Measurements from ENCODE around the gene MBNL2.

MBNL2 gene

DNA sequence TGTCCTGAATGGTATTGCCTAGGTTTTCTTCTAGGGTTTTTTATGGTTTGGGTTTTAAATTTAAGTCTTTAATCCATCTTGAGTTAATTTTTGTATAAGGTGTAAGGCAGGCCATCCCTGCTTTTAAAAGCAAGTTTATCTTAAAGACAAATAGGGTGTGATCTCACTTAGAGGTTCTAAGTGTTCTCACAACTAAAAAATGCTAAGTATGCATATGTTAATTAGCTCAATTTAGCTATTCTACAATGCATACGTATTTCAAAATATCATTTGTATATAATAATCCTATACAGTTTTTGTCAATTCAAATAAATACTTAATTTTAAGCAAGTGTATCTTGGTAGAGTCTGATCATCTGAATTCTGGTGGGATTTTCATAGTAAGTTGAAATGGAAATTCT is 50.4 kb downstream of the MBNL2 start:
- no peak overlapping the region for H3K4me3 ChIP-seq (ENCODE audit: low read depth, low read length)
- TF ChIP-seq, protein P1, sequence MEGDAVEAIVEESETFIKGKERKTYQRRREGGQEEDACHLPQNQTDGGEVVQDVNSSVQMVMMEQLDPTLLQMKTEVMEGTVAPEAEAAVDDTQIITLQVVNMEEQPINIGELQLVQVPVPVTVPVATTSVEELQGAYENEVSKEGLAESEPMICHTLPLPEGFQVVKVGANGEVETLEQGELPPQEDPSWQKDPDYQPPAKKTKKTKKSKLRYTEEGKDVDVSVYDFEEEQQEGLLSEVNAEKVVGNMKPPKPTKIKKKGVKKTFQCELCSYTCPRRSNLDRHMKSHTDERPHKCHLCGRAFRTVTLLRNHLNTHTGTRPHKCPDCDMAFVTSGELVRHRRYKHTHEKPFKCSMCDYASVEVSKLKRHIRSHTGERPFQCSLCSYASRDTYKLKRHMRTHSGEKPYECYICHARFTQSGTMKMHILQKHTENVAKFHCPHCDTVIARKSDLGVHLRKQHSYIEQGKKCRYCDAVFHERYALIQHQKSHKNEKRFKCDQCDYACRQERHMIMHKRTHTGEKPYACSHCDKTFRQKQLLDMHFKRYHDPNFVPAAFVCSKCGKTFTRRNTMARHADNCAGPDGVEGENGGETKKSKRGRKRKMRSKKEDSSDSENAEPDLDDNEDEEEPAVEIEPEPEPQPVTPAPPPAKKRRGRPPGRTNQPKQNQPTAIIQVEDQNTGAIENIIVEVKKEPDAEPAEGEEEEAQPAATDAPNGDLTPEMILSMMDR (IDR thresholded peaks at IDR 0.05; ENCODE audit: low read depth, low read length): no peak

DNA sequence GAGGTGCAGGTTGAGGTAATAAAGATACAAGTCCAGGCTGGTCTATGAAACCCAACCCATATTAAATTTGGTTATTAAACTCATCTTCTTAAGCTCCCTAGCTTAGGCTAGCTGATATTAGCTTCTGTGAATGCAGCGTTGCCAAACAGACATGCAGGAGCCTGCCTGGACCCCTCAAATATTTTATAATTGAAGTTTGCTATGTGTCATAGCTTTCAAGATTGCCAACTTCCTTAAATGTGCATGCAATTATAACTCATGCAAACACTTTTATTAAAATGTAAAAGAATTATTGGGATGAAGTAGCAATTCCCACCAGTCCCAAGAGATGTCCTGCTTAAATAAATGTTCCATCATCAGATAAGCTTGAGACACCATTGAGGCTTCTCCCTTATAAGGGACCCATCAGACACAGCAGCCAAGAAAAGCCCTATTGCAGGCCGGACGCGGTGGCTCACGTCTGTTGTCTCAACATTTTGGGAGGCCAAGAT is 51.3 kb downstream of the MBNL2 start:
- TF ChIP-seq, protein P1 (IDR thresholded peaks at IDR 0.05; ENCODE audit: low read depth, low read length): no peak

DNA sequence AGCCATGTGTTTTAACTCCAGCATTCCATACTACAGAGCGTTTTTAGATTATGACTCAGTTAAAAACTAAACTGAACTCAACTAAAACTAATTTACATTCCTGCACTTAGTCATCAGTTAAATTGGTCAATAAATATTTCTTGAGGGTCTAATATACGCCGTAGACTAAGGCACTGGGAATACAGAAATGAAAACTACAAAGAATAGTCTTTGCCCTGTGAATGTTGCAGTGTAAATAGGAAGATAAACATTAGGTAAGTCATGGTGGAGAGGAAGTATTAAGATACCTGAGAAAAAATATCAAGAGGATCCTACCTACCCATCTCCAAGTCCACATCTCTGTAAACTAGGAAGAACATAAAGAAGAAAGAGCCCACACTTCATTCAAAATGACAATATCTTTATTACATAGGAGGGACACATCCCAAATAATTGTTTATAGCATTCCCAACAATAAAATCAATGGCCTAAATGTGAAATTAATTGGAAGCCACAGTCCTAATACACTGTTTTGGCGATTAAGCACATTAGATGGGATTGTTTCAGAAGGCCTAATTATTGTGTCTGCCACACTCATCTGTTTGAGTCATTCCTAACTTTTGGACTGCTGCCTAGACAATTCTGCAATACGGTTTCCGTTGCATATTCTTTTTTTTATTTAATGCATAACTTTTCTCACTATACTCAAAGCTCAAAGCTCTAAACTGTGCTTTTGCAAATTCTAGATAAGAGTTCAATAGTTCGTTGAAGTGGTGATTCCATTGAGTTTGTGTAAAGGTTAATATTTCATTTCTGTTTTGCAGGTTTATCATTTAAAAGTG is 52.9 kb downstream of the MBNL2 start:
- peak overlapping the region; percentile 23; the same call in 1 of the 2 replicates for H3K4me3 ChIP-seq (ENCODE audit: low read depth, low read length)
- TF ChIP-seq, protein P1 (IDR thresholded peaks at IDR 0.05; ENCODE audit: low read depth, low read length): no peak

More for the DNA sequence above, 51.3 kb downstream of the MBNL2 start:
- no peak overlapping the region for H3K4me3 ChIP-seq (ENCODE audit: low read depth, low read length)

DNA sequence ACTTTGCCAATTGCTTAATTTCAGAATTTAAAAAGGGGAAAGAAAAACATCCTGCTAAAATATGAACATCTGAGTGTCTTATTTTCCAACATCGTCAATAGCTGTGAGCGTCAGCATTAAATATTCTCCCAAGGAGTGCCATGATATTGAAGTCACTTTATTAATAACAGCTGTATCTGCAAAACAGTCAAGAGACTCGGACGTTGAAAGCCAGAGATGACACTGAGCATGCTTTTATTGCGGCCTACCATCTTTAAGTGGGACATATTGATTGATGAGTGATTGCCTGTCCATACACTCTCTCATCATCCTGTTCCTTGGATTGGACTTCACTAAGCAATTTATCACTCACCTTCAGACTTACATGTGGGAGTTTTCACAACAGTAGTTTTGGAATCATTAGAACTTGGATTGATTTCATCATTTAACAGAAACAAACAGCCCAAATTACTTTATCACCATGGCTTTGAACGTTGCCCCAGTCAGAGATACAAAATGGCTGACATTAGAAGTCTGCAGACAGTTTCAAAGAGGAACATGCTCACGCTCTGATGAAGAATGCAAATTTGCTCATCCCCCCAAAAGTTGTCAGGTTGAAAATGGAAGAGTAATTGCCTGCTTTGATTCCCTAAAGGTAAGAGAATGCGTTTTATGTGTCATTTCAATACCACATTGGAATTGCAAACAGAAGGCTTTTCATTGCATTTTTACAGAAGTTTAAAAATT is 53.8 kb downstream of the MBNL2 start:
- TF ChIP-seq, protein P1 (IDR thresholded peaks at IDR 0.05; ENCODE audit: low read depth, low read length): no peak
- H3K4me3 ChIP-seq (ENCODE audit: low read depth, low read length): no peak overlapping the region

DNA sequence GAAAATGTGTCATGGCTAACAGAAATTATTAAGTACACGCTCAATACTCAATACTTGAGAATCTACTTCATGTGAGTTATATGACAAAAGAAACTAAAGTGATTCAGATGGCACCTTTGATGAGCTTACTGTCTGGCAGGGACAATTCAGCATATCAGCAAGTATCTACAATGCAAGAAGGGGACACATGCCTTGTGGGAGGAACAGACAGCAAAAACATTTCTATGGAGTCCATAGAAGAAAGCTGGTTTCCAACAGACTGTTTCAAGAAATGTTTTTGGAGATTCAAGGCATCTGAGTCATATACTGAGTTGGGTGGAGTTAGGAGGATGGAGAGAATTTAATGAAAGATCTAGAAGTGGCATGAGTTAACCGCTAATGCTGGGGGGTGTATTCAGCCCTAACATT is 54.7 kb downstream of the MBNL2 start:
- H3K4me3 ChIP-seq (ENCODE audit: low read depth, low read length): no peak overlapping the region
- TF ChIP-seq, protein P1 (IDR thresholded peaks at IDR 0.05; ENCODE audit: low read depth, low read length): no peak

DNA sequence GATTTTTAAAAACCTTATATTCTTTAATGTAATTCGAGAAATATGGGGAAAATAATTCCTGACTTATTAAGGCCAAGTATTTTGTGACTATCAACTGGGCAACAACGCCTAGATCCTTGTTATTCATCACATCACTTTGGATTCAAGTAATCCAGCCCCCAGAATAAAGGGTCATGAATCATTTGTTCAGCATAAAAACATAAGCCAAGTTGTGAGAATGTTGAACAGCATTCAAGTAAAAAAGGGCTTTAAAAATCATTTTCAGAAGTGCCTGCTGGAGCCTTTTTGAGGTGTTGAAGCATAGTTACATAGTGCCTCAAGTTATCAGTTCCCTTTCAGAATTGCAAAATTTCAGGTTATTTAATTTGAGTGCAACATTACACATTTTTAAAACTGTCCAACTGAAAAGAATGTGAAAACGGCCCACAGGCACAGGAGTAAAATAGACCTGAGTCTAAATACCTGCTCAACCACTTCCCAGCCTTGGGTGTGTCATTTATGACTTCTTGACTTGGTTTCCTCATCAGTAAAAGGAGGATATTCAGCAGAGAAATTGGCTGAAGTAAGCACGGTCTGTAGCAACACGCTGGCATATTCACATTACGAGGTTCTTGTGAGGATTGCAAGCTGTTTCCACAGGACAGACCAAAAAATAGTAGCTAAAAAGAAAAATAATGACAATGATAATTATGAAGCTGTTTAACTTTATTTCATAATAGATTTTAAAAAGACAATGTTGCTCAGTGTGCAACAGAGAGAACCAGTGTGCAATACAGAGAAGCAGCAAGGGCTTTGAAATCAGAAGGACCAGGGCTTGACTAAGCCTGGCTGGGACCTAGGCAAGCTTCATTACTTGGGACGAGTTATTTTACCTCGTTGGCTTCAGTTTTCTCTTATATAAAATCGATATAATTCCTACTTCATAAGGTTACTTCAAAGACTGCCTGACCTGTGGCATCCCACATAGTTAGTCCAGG is 56.6 kb downstream of the MBNL2 start:
- no peak overlapping the region for H3K4me3 ChIP-seq (ENCODE audit: low read depth, low read length)
- TF ChIP-seq, protein P1 (IDR thresholded peaks at IDR 0.05; ENCODE audit: low read depth, low read length): no peak
